ENCODE measurements around the gene CHMP2A.

- TF ChIP-seq PRDM15 (CRISPR knock-in tag; IDR thresholded peaks at IDR 0.05) (no peak), ZXDC (CRISPR knock-in tag; IDR thresholded peaks at IDR 0.05) (no peak), HOXD1 (CRISPR knock-in tag; IDR thresholded peaks at IDR 0.05) (peak; percentile 44; the same call in 1 of the 2 replicates), PTBP1 (IDR thresholded peaks at IDR 0.05; ENCODE audit: low read depth, low read length, poor library complexity, severe bottlenecking) (no peak), ZNF280B (CRISPR knock-in tag; IDR thresholded peaks at IDR 0.05; ENCODE audit: borderline replicate concordance) (no peak), ARID3A (IDR thresholded peaks at IDR 0.05; ENCODE audit: low read depth, low read length) (peak; percentile 9; the same call in 1 of the 2 replicates), MAX (IDR thresholded peaks at IDR 0.05) (peak; percentile 73), ZEB1 (IDR thresholded peaks at IDR 0.05; ENCODE audit: insufficient replicate concordance, low read depth) (peak; percentile 59), ZNF597 (CRISPR knock-in tag; IDR thresholded peaks at IDR 0.05) (no peak), ZHX2 (IDR thresholded peaks at IDR 0.05; ENCODE audit: low read depth) (peak; percentile 98), ZHX2 (CRISPR knock-in tag; IDR thresholded peaks at IDR 0.05; ENCODE audit: borderline replicate concordance) (no peak), ZFP62 (CRISPR knock-in tag; IDR thresholded peaks at IDR 0.05) (no peak), ZNF773 (CRISPR knock-in tag; IDR thresholded peaks at IDR 0.05; ENCODE audit: borderline replicate concordance) (no peak)
Observed at GRCh38 chr19:58572818-58573657, 18.1 kb upstream of the CHMP2A start, which contains the start of gene MZF1.
